Stimulated activated naive B cell treated with anti-CD40 and anti-IgM and Interleukin-4, amounts not matched to agents 10 μg/mL and 1 μg/mL and 100 μg/mL, for 72 hours (primary cell): ENCODE results near the gene NUBPL.
"Not testable (repeated sequence)": the region's sequence is repeated elsewhere in the genome, so short reads cannot be mapped to it uniquely, and the experiment has no call there.

ENCODE experiments used
- ATAC-seq, 2 donors: fragments of 150-1000 bp; cut with Tn5 transposase; replicated peaks; 2 replicates each; pipeline ENCODE4 v1.10.0; 2021; ENCODE audit warnings: moderate library complexity in 1 of 2
- DNase-seq: peaks from one replicate; pipeline ENCODE4 v3.0.0; 2021
- H3K27ac Mint-ChIP-seq: one replicate; pipeline ENCODE4 v1.8.0; 2022; ENCODE audit warnings: mild to moderate bottlenecking, mixed read lengths
- H3K27me3 Mint-ChIP-seq, 2 donors: one replicate each; pipeline ENCODE4 v1.8.0; 2022; ENCODE audit warnings: mixed read lengths in 2 of 2
- H3K36me3 Mint-ChIP-seq, 2 donors: one replicate each; pipeline ENCODE4 v1.8.0; 2022; ENCODE audit warnings: mixed read lengths in 2 of 2, mild to moderate bottlenecking in 1 of 2
- H3K4me1 Mint-ChIP-seq, 2 donors: one replicate each; pipeline ENCODE4 v1.8.0; 2022; ENCODE audit warnings: mixed read lengths in 2 of 2, mild to moderate bottlenecking in 1 of 2
- H3K4me3 Mint-ChIP-seq, 2 donors: one replicate each; pipeline ENCODE4 v1.8.0; 2022; ENCODE audit warnings: mild to moderate bottlenecking in 2 of 2, mixed read lengths in 2 of 2, moderate library complexity in 1 of 2
- H3K9me3 Mint-ChIP-seq, 2 donors: one replicate each; pipeline ENCODE4 v1.8.0; 2022; ENCODE audit warnings: mixed read lengths in 2 of 2, mild to moderate bottlenecking in 1 of 2

NUBPL gene

DNA sequence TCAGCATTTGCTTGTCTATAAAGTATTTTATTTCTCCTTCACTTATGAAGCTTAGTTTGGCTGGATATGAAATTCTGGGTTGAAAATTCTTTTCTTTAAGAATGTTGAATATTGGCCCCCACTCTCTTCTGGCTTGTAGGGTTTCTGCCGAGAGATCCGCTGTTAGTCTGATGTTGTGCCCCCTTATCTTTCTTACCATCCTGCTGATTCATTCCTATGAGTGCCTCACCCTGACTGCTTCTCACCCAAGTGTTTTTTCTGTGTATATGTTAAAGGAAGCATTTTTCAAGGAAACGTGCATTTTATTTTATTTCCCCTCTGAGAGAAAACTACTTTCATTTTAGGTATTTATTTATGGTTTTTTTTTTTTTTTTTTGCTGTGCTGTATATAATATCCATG, 236.7 kb downstream of the NUBPL start:
- ATAC-seq, H3K27me3 Mint-ChIP-seq, H3K4me3 Mint-ChIP-seq, DNase-seq, H3K9me3 Mint-ChIP-seq, H3K4me1 Mint-ChIP-seq, H3K27ac Mint-ChIP-seq: not testable (repeated sequence)
- H3K36me3 Mint-ChIP-seq = peaks cover 19 to 36% of the 10 kb centered on the region in 2 donors

DNA sequence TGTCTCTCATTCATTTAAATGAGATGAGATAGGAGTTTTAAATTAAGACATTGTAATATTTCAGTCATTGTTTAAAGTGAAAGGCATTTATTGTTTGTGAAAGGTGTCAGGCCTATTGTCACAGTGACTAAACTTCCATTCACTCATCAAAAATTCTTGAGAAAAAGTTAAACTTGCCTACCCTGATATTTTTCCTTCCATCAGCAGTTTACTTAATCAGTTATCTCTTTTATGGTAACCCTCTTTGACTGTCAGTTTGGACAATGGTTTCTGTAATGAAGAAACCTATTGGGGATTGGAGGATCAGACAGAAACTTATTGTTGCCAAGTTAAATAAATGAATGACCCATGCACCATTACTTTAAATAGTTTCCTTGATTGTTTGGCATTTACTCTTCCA, 241.6 kb downstream of the NUBPL start:
- Mint-ChIP-seq H3K27me3 (no peaks in the 10 kb centered on the region), H3K4me1 (peaks cover 0 to 4% of the 10 kb centered on the region in 2 donors), H3K27ac (no peak overlapping the region), H3K36me3 (peaks cover 23 to 45% of the 10 kb centered on the region in 2 donors), H3K9me3 (peaks cover 8 to 11% of the 10 kb centered on the region in 2 donors), H3K4me3 (no peak overlapping the region)
- DNase-seq (no peak), ATAC-seq (no peak)

DNA sequence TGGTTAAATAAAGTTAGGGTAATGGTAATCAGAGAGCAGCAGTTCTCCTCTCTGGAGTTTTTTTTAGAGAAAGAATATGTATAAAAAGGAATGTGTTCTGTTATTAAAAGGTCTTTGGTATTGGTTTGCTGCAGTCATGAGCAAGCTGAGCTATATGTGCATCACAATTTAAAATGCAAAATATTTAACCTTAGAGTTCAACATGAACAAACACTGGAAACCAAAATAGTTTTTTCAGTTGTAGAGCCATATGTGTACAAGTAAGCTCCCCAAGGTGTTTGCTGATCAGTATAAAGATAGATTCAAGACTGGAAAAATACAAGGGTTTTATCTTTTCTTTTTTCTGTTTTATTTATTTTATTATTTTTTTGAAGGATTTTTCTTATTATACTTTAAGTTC, 245.0 kb downstream of the NUBPL start:
- no peak for DNase-seq
- Mint-ChIP-seq H3K36me3 (peaks cover 35 to 63% of the 10 kb centered on the region in 2 donors), H3K27ac (no peak overlapping the region), H3K4me1 (peaks cover 0 to 4% of the 10 kb centered on the region in 2 donors), H3K27me3 (no peaks in the 10 kb centered on the region), H3K4me3 (no peak overlapping the region), H3K9me3 (peaks cover 22 to 23% of the 10 kb centered on the region in 2 donors)
- ATAC-seq = no peak

DNA sequence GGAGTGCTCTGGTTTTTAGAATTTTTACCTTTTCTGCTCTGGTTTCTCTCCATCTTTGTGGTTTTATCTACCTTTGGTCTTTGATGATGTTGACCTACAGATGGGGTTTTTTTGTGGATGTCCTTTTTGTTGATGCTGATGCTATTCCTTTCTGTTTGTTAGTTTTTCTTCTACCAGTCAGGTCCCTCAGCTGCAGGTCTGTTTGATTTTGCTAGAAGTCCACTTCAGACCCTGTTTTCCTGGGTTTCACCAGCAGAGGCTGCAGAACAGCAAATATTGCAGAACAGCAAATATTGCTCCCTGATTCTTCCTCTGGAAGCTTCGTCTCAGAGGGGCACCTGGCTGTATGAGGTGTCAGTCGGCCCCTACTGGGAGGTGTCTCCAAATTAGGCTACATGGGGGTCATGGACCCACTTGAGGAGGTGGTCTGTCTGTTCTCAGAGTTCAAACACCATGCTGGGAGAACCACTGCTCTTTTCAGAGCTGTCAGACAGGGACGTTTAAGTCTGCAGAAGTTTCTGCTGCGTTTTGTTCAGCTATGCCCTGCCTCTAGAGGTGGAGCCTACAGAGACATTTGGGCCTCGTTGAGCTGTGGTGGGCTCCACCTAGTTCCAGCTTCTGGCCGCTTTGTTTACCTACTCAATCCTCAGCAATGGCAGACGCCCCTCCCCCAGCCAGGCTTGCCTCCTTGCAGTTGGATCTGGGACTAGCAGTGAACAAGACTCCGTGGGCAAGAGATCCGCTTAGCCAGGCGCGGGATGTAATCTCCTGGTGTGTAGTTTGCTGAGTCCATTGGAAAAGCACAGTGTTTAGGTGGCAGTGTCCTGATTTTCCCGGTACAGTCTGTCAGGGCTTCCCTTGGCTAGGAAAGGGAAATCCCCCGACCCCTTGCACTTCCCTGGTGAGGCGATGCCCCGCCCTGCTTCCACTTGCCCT, 250.8 kb downstream of the NUBPL start:
- Mint-ChIP-seq H3K9me3 (peaks cover 31 to 41% of the 10 kb centered on the region in 2 donors), H3K36me3 (peaks cover 62 to 93% of the 10 kb centered on the region in 2 donors)

DNA sequence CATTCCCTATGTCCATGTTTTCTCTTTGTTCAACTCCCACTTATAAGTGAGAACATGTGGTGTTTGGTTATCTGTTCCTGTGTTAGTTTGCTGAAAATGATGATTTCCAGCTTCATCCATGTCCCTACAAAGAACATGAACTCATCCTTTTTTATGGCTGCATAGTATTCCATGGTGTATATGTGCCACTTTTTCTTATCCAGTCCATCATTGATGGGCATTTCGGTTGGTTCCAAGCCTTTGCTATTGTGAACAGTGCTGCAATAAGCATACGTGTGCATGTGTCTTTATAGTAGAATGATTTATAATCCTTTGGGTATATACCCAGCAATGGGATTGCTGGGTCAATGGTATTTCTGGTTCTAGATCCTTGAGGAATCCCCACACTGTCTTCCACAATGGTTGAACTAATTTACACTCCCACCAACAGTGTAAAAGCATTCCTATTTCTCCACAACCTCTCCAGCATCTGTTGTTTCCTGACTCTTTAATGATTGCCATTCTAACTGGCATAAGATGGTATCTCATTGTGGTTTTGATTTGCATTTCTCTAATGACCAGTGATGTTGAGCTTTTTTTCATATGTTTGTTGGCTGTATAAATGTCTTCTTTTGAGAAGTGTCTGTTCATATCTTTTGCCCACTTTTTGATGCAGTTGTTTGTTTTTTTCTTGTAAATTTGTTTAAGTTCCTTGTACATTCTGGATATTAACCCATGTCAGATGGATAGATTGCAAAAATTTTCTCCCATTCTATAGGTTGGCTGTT, 252.7 kb downstream of the NUBPL start:
- not testable (repeated sequence) for H3K27ac Mint-ChIP-seq, H3K4me1 Mint-ChIP-seq, DNase-seq, H3K27me3 Mint-ChIP-seq, H3K4me3 Mint-ChIP-seq, ATAC-seq
- peaks cover 31 to 42% of the 10 kb centered on the region in 2 donors for H3K9me3 Mint-ChIP-seq
- peaks cover 67 to 88% of the 10 kb centered on the region in 2 donors for H3K36me3 Mint-ChIP-seq

More for the DNA sequence above, 250.8 kb downstream of the NUBPL start:
- not testable (repeated sequence) for DNase-seq, H3K4me3 Mint-ChIP-seq, H3K27ac Mint-ChIP-seq, H3K27me3 Mint-ChIP-seq, ATAC-seq, H3K4me1 Mint-ChIP-seq

DNA sequence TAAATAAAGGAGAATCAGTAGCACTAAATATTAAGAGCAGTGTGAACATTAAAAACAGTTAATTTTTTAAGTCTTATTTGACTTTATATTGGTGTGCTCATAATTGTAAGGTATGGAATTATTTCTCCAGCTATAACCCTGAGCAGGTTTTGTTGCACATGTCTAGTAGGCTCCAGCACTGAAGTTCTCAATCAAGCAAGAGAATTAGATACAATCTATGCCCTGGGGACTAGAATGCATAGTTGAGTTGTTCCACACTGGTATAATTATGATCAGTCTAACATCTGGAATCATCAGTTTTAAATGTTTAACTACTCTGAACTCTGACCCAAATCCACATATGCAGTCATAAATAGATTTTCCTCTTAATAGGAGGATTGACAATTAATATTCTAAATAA, 258.1 kb downstream of the NUBPL start:
- H3K4me3 Mint-ChIP-seq = no peak overlapping the region
- peaks cover 9 to 11% of the 10 kb centered on the region in 2 donors for H3K9me3 Mint-ChIP-seq
- H3K27ac Mint-ChIP-seq = no peak overlapping the region
- no peaks in the 10 kb centered on the region for H3K4me1 Mint-ChIP-seq
- no peaks in the 10 kb centered on the region for H3K27me3 Mint-ChIP-seq
- H3K36me3 Mint-ChIP-seq = peaks cover 27 to 38% of the 10 kb centered on the region in 2 donors
- ATAC-seq (no peak), DNase-seq (no peak)

DNA sequence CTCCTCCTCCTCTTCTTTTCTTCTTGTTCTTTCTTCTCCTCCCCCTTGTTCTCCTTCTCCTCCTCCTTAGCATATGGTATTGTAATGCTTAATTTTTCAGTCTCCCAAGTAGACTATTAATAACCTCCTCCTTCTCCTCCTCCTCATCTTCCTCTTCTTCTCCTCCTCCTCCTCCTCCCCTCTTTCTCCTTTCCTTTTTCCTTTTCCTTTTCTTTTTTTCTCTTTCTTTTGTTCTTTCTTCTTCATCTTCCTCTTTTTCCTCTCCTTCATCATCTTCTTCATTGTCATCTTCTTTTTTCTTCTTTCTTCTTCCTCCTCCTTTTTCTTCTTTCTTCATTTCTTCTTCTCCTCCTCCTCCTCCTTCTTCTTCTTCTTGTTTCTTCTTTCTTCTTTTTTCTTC, 264.3 kb downstream of the NUBPL start:
- peak overlapping the region; percentile 14 for H3K27ac Mint-ChIP-seq
- H3K27me3 Mint-ChIP-seq = no peaks in the 10 kb centered on the region
- DNase-seq = no peak
- H3K4me1 Mint-ChIP-seq = no peaks in the 10 kb centered on the region
- H3K36me3 Mint-ChIP-seq = peaks cover 0 to 11% of the 10 kb centered on the region in 2 donors
- no peak overlapping the region for H3K4me3 Mint-ChIP-seq
- no peaks in the 10 kb centered on the region for H3K9me3 Mint-ChIP-seq
- ATAC-seq = no peak

DNA sequence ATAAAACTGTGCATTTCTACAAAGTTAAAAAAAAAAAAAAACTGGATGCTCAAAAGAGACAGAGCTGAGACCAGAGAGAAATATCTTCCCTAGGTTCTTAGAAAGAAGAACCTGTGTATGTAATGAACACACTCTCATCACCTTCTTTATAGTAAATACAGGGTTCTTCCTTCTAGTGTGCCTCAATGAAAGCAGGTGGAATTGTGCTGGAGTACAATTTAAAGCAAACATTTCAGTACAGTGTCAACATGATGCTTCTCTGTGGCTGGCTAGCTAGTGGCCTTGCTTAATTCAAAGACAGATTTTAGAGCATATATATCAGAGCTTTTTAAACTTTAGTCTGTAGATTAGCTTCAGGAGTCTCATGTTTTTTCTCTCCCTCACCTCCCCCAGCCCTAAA, 266.1 kb downstream of the NUBPL start:
- DNase-seq (no peak), ATAC-seq (no peak)
- Mint-ChIP-seq H3K4me1 (no peaks in the 10 kb centered on the region), H3K27me3 (no peaks in the 10 kb centered on the region), H3K9me3 (no peaks in the 10 kb centered on the region), H3K27ac (no peak overlapping the region), H3K4me3 (no peak overlapping the region), H3K36me3 (peaks cover 10 to 17% of the 10 kb centered on the region in 2 donors)

DNA sequence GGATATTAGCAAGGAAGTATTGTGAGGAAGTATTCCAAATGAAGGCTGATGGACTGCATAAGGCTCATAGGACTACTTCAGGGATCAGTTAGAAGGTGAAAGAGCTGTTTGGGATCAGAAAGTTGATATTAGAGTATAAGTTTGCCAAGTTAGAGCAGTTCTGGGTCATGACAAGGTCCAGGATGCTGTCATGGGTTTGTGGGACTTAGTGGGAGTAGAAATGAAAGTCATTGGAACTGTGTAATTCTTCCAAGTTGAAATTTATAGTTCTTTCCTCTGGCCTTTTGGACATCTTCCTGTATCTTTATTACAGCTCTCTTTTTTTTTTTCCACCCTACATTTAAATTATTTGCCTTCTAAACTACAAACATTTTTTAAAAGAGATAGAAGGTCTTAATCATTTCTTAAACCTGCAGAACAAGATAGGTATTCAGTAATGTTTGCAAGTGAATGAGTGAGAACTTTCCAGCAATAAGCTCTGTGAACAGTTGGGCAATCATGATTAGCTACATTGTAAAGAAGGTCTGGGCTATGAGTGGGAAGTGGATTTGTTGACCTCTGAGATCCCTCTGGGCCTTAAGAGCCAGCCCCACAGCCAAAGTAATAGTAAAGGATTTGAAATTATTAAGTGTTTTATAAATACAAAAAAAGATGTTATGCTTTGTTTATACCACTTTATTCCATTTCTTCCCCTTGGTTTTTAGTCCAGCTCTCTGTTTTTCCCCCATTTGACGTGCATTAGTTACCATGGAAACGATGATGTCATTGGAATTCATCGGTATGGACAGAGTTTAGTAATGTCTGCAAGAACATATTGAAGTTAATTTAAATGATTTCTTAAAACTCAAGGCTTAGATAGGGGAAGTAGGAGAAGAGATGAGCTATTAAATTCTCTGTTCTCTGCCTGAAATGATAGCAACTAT, 268.0 kb downstream of the NUBPL start:
- no peaks in the 10 kb centered on the region for H3K27me3 Mint-ChIP-seq
- no peak for DNase-seq
- no peak overlapping the region for H3K4me3 Mint-ChIP-seq
- H3K4me1 Mint-ChIP-seq = no peaks in the 10 kb centered on the region
- peaks cover 10 to 17% of the 10 kb centered on the region in 2 donors for H3K36me3 Mint-ChIP-seq
- peak; percentile 54 to 57 for ATAC-seq
- no peak overlapping the region for H3K27ac Mint-ChIP-seq
- H3K9me3 Mint-ChIP-seq = no peaks in the 10 kb centered on the region

DNA sequence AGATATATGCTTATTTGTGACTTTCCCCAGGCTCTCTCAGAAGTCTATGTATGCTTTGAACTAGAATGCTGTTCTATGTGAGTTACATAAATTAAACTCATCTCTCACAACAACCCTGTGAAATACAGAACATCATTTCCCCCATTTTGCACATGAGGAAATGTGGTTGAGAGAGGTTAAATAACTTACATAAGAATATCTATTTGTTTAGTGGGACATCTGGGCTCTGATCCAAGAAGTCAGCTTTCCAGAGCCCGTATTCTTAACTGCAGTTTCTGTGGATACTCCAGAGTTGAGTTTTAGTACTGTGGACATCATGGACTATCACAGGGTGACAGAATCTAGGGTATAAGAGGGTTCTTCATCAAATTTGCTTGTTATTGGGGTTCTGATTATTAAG, 273.4 kb downstream of the NUBPL start:
- no peak overlapping the region for H3K27ac Mint-ChIP-seq
- ATAC-seq = no peak
- H3K27me3 Mint-ChIP-seq = no peaks in the 10 kb centered on the region
- no peaks in the 10 kb centered on the region for H3K4me1 Mint-ChIP-seq
- peaks cover 22 to 26% of the 10 kb centered on the region in 2 donors for H3K36me3 Mint-ChIP-seq
- peaks cover 3 to 4% of the 10 kb centered on the region in 2 donors for H3K9me3 Mint-ChIP-seq
- DNase-seq = no peak
- H3K4me3 Mint-ChIP-seq = no peak overlapping the region

DNA sequence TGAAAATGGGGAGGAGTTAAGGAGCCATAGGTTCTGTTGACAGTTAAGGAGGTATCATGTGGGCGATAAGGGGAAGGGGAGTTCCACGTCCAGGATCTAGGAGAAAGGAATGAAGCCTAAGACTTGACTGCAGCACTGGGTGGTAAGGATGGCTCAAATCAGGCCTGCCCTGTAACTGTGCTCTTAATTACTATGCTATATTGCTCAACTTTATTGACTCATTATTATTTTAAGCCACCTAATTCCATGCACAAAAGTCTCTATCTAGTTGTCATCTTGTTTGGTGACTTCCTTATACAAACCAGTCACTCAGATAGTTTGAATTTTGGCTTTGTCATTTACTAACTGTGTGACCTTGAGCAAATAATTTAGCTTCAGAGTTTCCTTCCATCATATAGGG, 273.8 kb downstream of the NUBPL start:
- no peak overlapping the region for H3K4me3 Mint-ChIP-seq
- peaks cover 3 to 6% of the 10 kb centered on the region in 2 donors for H3K9me3 Mint-ChIP-seq
- H3K36me3 Mint-ChIP-seq = peaks cover 27 to 31% of the 10 kb centered on the region in 2 donors

DNA sequence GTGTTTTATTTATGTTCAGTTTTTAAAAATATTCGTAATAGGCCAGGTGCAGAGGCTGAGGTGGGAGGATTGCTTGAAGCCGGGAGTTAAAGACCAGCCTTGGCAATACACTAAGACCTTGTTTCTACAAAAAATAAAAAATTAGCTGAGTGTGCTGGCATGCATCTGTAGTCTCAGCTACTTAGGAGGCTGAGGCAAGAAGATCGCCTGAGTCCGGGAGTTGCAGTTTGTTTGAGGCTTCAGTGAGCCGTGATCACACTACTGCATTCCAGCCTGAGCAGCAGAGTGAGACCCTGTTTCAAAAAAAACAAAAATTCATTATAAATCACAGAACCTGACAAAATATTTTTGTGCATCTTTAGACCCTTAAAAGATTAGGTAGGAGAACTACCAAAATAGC, 275.8 kb downstream of the NUBPL start:
- Mint-ChIP-seq H3K9me3 (peaks cover 3 to 6% of the 10 kb centered on the region in 2 donors), H3K36me3 (peaks cover 22 to 24% of the 10 kb centered on the region in 2 donors)
- ATAC-seq = no peak

More for the DNA sequence above, 273.8 kb downstream of the NUBPL start:
- Mint-ChIP-seq H3K27ac (no peak overlapping the region), H3K4me1 (no peaks in the 10 kb centered on the region), H3K27me3 (no peaks in the 10 kb centered on the region)
- ATAC-seq = no peak
- no peak for DNase-seq

DNA sequence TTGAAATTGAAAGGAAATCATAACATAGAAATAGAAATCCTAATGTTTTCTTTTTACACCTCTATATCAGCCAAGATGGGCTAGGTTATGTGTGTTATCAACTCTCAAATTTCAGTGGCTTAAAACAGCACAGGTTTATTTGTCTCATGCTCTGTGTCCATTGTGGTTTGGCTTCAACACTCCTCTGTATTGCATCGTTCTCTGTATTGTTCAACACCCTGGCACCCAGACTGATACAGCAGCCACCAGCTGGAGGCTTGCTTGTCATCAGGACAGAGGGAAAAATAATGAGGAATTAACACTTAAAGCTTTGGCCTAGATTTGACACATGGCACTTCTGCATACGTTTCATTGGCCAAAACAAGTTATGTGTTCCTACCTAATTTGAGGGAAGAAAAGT, 281.7 kb downstream of the NUBPL start:
- Mint-ChIP-seq H3K36me3 (peaks cover 24 to 27% of the 10 kb centered on the region in 2 donors), H3K27me3 (no peaks in the 10 kb centered on the region), H3K9me3 (peaks cover 3 to 6% of the 10 kb centered on the region in 2 donors), H3K27ac (no peak overlapping the region), H3K4me3 (no peak overlapping the region), H3K4me1 (peaks cover 0 to 2% of the 10 kb centered on the region in 2 donors)
- ATAC-seq (no peak), DNase-seq (no peak)

More for the DNA sequence above, 275.8 kb downstream of the NUBPL start:
- H3K27ac Mint-ChIP-seq = no peak overlapping the region
- no peaks in the 10 kb centered on the region for H3K4me1 Mint-ChIP-seq
- no peaks in the 10 kb centered on the region for H3K27me3 Mint-ChIP-seq
- DNase-seq = no peak
- H3K4me3 Mint-ChIP-seq = no peak overlapping the region
